Panc1 (cell line): ENCODE results near the gene HPCAL4. TPM values are rescaled to one million over a fixed set of nuclear protein-coding genes. Genes with fewer than 3 reads are reported as not detected.

ENCODE experiments used
- ATAC-seq: fragments of 200-7000 bp; cut with Tn5 transposase; 2 replicates; pipeline ENCODE4 v1.9.1; 2020; ENCODE audit warnings: mild to moderate bottlenecking, moderate library complexity
- BruUV-seq: library from RNA; stranded (reverse); fragments of 400-500 nt; replicated peaks from 2 replicates; lab custom pipeline; 2021; lab: Mats Ljungman, UMichigan
- CTCF ChIA-PET: fragments of 300-600 bp; sonication (Branson Sonifier 250); formaldehyde crosslinking; loops from one replicate; lab custom pipeline; 2022; ENCODE audit warnings: antibody characterized with exemption; lab: Charles Lee
- POLR2A ChIA-PET: fragments of 300-600 bp; sonication (Branson Sonifier 250); formaldehyde crosslinking; loops from one replicate; lab custom pipeline; 2022; ENCODE audit warnings: antibody characterized with exemption; lab: Charles Lee
- DNase-seq: peaks from one replicate; pipeline ENCODE4 v3.0.0-alpha.2; 2010; ENCODE audit warnings: low read depth, low spot score
- H3K27ac ChIP-seq: 2 replicates; pipeline ENCODE4 v1.5.1; 2011; ENCODE audit warnings: mild to moderate bottlenecking, low read length, inconsistent platforms
- H3K27me3 ChIP-seq: fragments of 200-500 bp; sonication (Bioruptor generic); 2 replicates; pipeline ENCODE4 v1.6.0; 2014; ENCODE audit warnings: low read length, inconsistent platforms; ENCODE audit not compliant: control insufficient read depth, insufficient read depth
- H3K36me3 ChIP-seq: fragments of 200-500 bp; sonication (Bioruptor generic); 2 replicates; pipeline ENCODE4 v1.5.1; 2014; ENCODE audit warnings: inconsistent platforms, mild to moderate bottlenecking, low read length, moderate library complexity; ENCODE audit not compliant: control insufficient read depth, insufficient read depth
- H3K4me1 ChIP-seq: 2 replicates; pipeline ENCODE4 v1.5.1; 2011; ENCODE audit warnings: inconsistent platforms, mild to moderate bottlenecking, low read length, moderate library complexity; ENCODE audit not compliant: control insufficient read depth, insufficient read depth
- H3K4me3 ChIP-seq, 2 experiments: 2 replicates each; pipeline ENCODE4 v1.5.1; 2011 to 2012; ENCODE audit warnings: low read depth in 2 of 2, low read length in 2 of 2, mild to moderate bottlenecking in 2 of 2, inconsistent platforms in 1 of 2, moderate library complexity in 1 of 2
- H3K9me3 ChIP-seq: fragments of 200-500 bp; sonication (Bioruptor generic); 2 replicates; pipeline ENCODE4 v1.5.1; 2014; ENCODE audit warnings: low read depth, mild to moderate bottlenecking, inconsistent platforms, low read length, moderate library complexity; ENCODE audit not compliant: control insufficient read depth, insufficient read depth
- CTCF ChIP-seq: fragments of 450-650 bp; IDR thresholded peaks from 2 replicates; pipeline ENCODE4 v1.5.1; 2017; ENCODE audit warnings: mild to moderate bottlenecking
- POLR2AphosphoS5 ChIP-seq: IDR thresholded peaks from 2 replicates; pipeline ENCODE4 v1.6.1; 2012; ENCODE audit warnings: mild to moderate bottlenecking, low read depth, low read length, moderate library complexity
- REST ChIP-seq, 2 experiments: IDR thresholded peaks; 2 replicates each; pipeline ENCODE4 v1.6.1; 2011 to 2012; ENCODE audit warnings: low read depth in 2 of 2, control low read depth in 1 of 2, low read length in 1 of 2, mild to moderate bottlenecking in 1 of 2, moderate library complexity in 1 of 2; ENCODE audit not compliant: insufficient read depth in 1 of 2
- SIN3A ChIP-seq: IDR thresholded peaks from 2 replicates; pipeline ENCODE4 v1.6.1; 2012; ENCODE audit warnings: low read depth, mild to moderate bottlenecking, low read length, moderate library complexity, borderline replicate concordance; ENCODE audit not compliant: insufficient read depth
- TCF7L2 ChIP-seq: IDR thresholded peaks from 2 replicates; pipeline ENCODE4 v1.6.1; 2011; ENCODE audit warnings: mild to moderate bottlenecking, low read depth, low read length, inconsistent platforms
- in situ Hi-C: cut with HindIII; loops from 2 replicates; pipeline ENCODE4 v1.10.0; 2016; ENCODE audit warnings: low sequenced_read_pairs, low pct_unique_long_range_greater_than_20kb
- intact Hi-C: fragments of 100-400 bp; cut with micrococcal nuclease; formaldehyde crosslinking; loops from one replicate; pipeline ENCODE4 v1.10.0; 2022; ENCODE audit not compliant: unreplicated experiment
- total RNA-seq: library from RNA; stranded (reverse); gene quantifications from one replicate; pipeline ENCODE4 v1.2.1, GENCODE V29; 2021; ENCODE audit not compliant: unreplicated experiment

Gene HPCAL4
- total RNA-seq, 1 experiment from 2014 or later: 0.21 TPM

GRCh38 chr1:39639305-39640130 is 51.7 kb downstream of the HPCAL4 start, which contains the start of gene HEYL:
Gene HEYL (minus strand): TSS chr1:39639643. CDS start chr1:39639625, 18 bp downstream.
- H3K9me3 ChIP-seq: no peaks in the 10 kb centered on the region
- no TSS peak for BruUV-seq
- intact Hi-C loops: no loop called here
- DNase-seq (peak; percentile 32), ATAC-seq (peak; percentile 97)
- TF ChIP-seq SIN3A (no peak), CTCF (peak; percentile 83)
- H3K27ac ChIP-seq: peak within 1 kb of the TSS; percentile 69; the same call in 1 of the 2 replicates
- H3K4me3 ChIP-seq: peak within 1 kb of the TSS; percentile 55 to 60
- H3K27me3 ChIP-seq: no peaks in the 10 kb centered on the region
- 0 out of 2 replicates have a peak, but pooled peaks cover 2% of the 10 kb centered on the region for H3K4me1 ChIP-seq
- H3K36me3 ChIP-seq: no peaks in the 10 kb centered on the region
- in situ Hi-C loops: no loop called here
- CTCF ChIA-PET: interaction anchor here (0.7 kb wide), 1 partner anchor 33 kb away, joined by 3 read pairs; no protein-coding TSS in a partner anchor
- POLR2A ChIA-PET: no interaction called here

DNA sequence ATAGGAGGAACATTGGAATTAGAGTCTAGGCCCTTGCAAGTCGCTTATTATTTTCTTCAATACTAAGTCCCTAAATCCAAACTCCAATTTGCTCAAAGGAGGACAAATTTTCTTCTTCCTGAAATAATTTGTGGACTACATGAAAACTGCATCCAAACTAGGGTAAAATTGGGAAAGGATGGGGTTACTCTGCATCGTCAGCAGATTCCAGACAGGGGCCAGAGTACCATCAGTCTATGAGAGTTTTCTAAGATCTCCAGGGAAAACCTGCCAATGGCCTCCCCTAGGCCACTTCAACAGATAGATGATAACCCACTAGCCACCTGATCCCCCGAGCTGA is 52.3 kb downstream of the HPCAL4 start:
- no peak for DNase-seq
- BruUV-seq: no TSS peak
- no peaks in the 10 kb centered on the region for H3K36me3 ChIP-seq
- no peaks in the 10 kb centered on the region for H3K27me3 ChIP-seq
- in situ Hi-C loops (no loop called here), intact Hi-C loops (no loop called here)
- ChIA-PET CTCF (interaction anchor here (0.7 to 1.4 kb wide), 2 partner anchors 33 kb away, joined by 3 to 4 read pairs; no protein-coding TSS in a partner anchor), POLR2A (no interaction called here)
- H3K4me1 ChIP-seq: 0 out of 2 replicates have a peak, but pooled peaks cover 2% of the 10 kb centered on the region
- no peak overlapping the region for H3K27ac ChIP-seq
- TF ChIP-seq POLR2AphosphoS5 (no peak), CTCF (no peak), REST (IDR thresholded peaks at IDR 0.05; ENCODE audit: insufficient read depth in 1 of 2, low read depth in 2 of 2, low read length in 1 of 2) (no peak), TCF7L2 (no peak), SIN3A (no peak)
- H3K9me3 ChIP-seq: no peaks in the 10 kb centered on the region
- H3K4me3 ChIP-seq: peak overlapping the region; percentile 55 to 60
- ATAC-seq: no peak
